Keratinocyte (primary cell): ENCODE data around the gene LCN10. TPM values are rescaled to one million over a fixed set of nuclear protein-coding genes. Genes with fewer than 3 reads are reported as not detected.
"Not testable (repeated sequence)": the region's sequence is repeated elsewhere in the genome, so short reads cannot be mapped to it uniquely, and the experiment has no call there.

Source experiments
- DNase-seq: peaks from one replicate; pipeline ENCODE4 v3.0.0-alpha.2; 2011; ENCODE audit warnings: low read depth, missing footprints, low spot score
- FAIRE-seq: peaks from 2 replicates; lab custom pipeline; 2011; peaks lifted over from hg19 to GRCh38; lab: Jason Lieb, UNC
- H2AFZ ChIP-seq: 2 replicates; pipeline ENCODE4 v1.6.0; 2012; ENCODE audit warnings: low read length, control low read depth, inconsistent platforms; ENCODE audit not compliant: control insufficient read depth
- H3K27ac ChIP-seq: 2 replicates; pipeline ENCODE4 v1.5.1; 2011; ENCODE audit warnings: low read length; ENCODE audit not compliant: control insufficient read depth, insufficient read depth
- H3K27me3 ChIP-seq: 3 replicates; pipeline ENCODE4 v1.6.0; 2011; ENCODE audit warnings: low read length; ENCODE audit not compliant: control insufficient read depth, insufficient read depth; ENCODE audit errors: extremely low read depth
- H3K36me3 ChIP-seq, 2 experiments: 2 replicates in 1 of 2; 3 replicates in 1 of 2; pipeline ENCODE4 v1.5.1; 2011; ENCODE audit warnings: low read length in 2 of 2, mild to moderate bottlenecking in 1 of 2; ENCODE audit not compliant: control insufficient read depth in 2 of 2, insufficient read depth in 2 of 2; ENCODE audit errors: extremely low read depth in 1 of 2
- H3K4me1 ChIP-seq: 3 replicates; pipeline ENCODE4 v1.5.1; 2011; ENCODE audit warnings: low read length; ENCODE audit not compliant: control insufficient read depth, insufficient read depth; ENCODE audit errors: extremely low read depth
- H3K4me2 ChIP-seq: 3 replicates; pipeline ENCODE4 v1.6.0; 2011; ENCODE audit warnings: low read depth, low read length; ENCODE audit not compliant: control insufficient read depth, insufficient read depth; ENCODE audit errors: extremely low read depth
- H3K4me3 ChIP-seq, 3 experiments: fragments of 200-600 bp in 1 of 3; sonication (generic) in 1 of 3; 2 replicates in 2 of 3; 3 replicates in 1 of 3; pipeline ENCODE4 v1.5.1; 2011 to 2016; ENCODE audit warnings: low read length in 3 of 3, mild to moderate bottlenecking in 3 of 3, control low read depth in 2 of 3, inconsistent platforms in 1 of 3, low read depth in 1 of 3, mixed read lengths in 1 of 3, mixed run types in 1 of 3, moderate library complexity in 1 of 3; ENCODE audit not compliant: control insufficient read depth in 2 of 3, insufficient read depth in 2 of 3; ENCODE audit errors: extremely low read depth in 1 of 3
- H3K79me2 ChIP-seq: 2 replicates; pipeline ENCODE4 v1.6.0; 2012; ENCODE audit warnings: low read length; ENCODE audit not compliant: control insufficient read depth, insufficient read depth
- H3K9ac ChIP-seq: 3 replicates; pipeline ENCODE4 v1.6.0; 2011; ENCODE audit warnings: low read length; ENCODE audit not compliant: control insufficient read depth, insufficient read depth; ENCODE audit errors: extremely low read depth
- H3K9me1 ChIP-seq: 3 replicates; pipeline ENCODE4 v1.6.0; 2011; ENCODE audit warnings: low read length; ENCODE audit not compliant: control insufficient read depth, insufficient read depth; ENCODE audit errors: extremely low read depth
- H3K9me3 ChIP-seq: 2 replicates; pipeline ENCODE4 v1.5.1; 2012; ENCODE audit warnings: low read depth, low read length; ENCODE audit not compliant: control insufficient read depth
- H4K20me1 ChIP-seq: 3 replicates; pipeline ENCODE4 v1.6.0; 2011; ENCODE audit warnings: low read length; ENCODE audit not compliant: control insufficient read depth, insufficient read depth; ENCODE audit errors: extremely low read depth
- CTCF ChIP-seq, 3 experiments: IDR thresholded peaks in 1 of 3; conservative IDR thresholded peaks in 1 of 3; optimal IDR thresholded peaks in 1 of 3; 2 replicates in 2 of 3; 3 replicates in 1 of 3; pipeline versions ENCODE3 to v1.5.1; 2011; ENCODE audit warnings: low read length in 3 of 3, mild to moderate bottlenecking in 3 of 3, moderate library complexity in 2 of 3, control low read depth in 1 of 3, inconsistent platforms in 1 of 3; ENCODE audit not compliant: insufficient read depth in 2 of 3; ENCODE audit errors: extremely low read depth in 1 of 3
- EZH2 ChIP-seq: IDR thresholded peaks from one replicate; pipeline ENCODE4 v1.6.1; 2012; ENCODE audit warnings: inconsistent platforms, mild to moderate bottlenecking, low read length, moderate library complexity
- dilution Hi-C: fragments of 300-500 bp; cut with MboI; formaldehyde crosslinking; loops from one replicate; pipeline ENCODE4 v1.7.0; 2020; ENCODE audit warnings: low sequenced_read_pairs; ENCODE audit not compliant: extremely low pct_ligation_motif_present
- polyA plus RNA-seq, 5 experiments: library from polyadenylated mRNA; depleted of rRNA in 3 of 5; stranded (reverse) in 3 of 5; stranded (forward) in 1 of 5; unstranded in 1 of 5; fragments of >200 nt; gene quantifications; 1 replicate in 1 of 5; 2 replicates in 3 of 5; 3 replicates in 1 of 5; pipeline versions ENCODE4 v1.2.1 to v1.2.3, GENCODE V29; 2011 to 2012; ENCODE audit warnings: missing spikeins in 2 of 5, low read depth in 1 of 5, low replicate concordance in 1 of 5

The LCN10 gene
- polyA plus RNA-seq, 1 donor (not counting 4 experiments of a cell fraction or from before 2014, with no cell fraction given), result not detected

- FAIRE-seq, result no peak
- Histone ChIP-seq H3K27ac (no peak within 1 kb of the TSS), H3K4me2 (no peak within 1 kb of the TSS), H3K9me3 (no peaks in the 10 kb centered on the region), H3K36me3 (no peaks in the 10 kb centered on the region), H3K9ac (no peak within 1 kb of the TSS), H3K9me1 (no peaks in the 10 kb centered on the region), H3K27me3 (peaks cover 23% of the 10 kb centered on the region), H3K4me1 (no peaks in the 10 kb centered on the region), H4K20me1 (no peaks in the 10 kb centered on the region), H3K4me3 (peak within 1 kb of the TSS in 1 of 3 experiments; percentile 12), H3K79me2 (no peaks in the 10 kb centered on the region), H2AFZ (no peak within 1 kb of the TSS)
- TF ChIP-seq EZH2 (peak; percentile 90), CTCF (optimal IDR thresholded peaks at IDR 0.05 in 1 of 3, IDR thresholded peaks at IDR 0.05 in 1 of 3, conservative IDR thresholded peaks at IDR 0.05 in 1 of 3; ENCODE audit: extremely low read depth in 1 of 3, insufficient read depth in 2 of 3, low read length in 3 of 3) (no peak)
- DNase-seq, result no peak
- dilution Hi-C loops, result no loop called here
Measured at GRCh38 chr9:136711751-136712689, 30.7 kb downstream of the LCN10 start, which contains the start of gene DIPK1B. TSS of gene DIPK1B (plus strand) at chr9:136712572. CDS start at chr9:136712666, 94 bp downstream.

GRCh38 chr9:136711219-136711648 is 31.5 kb downstream of the LCN10 start:
- DNase-seq, H3K9me3 ChIP-seq, H3K36me3 ChIP-seq, FAIRE-seq, H3K4me3 ChIP-seq, H3K79me2 ChIP-seq, H3K9me1 ChIP-seq, H3K4me2 ChIP-seq, H3K4me1 ChIP-seq, H2AFZ ChIP-seq, H4K20me1 ChIP-seq, dilution Hi-C loops, H3K9ac ChIP-seq, H3K27ac ChIP-seq: not testable (repeated sequence)
- peaks cover 24% of the 10 kb centered on the region for H3K27me3 ChIP-seq
